HepG2 (cell line): Measurements from ENCODE around the gene KMT2B. TPM values are rescaled to one million over a fixed set of nuclear protein-coding genes. Genes with fewer than 3 reads are reported as not detected.

Experiments used
- AFF4 ChIP-seq: sonication (generic); formaldehyde crosslinking; IDR thresholded peaks from 2 replicates; pipeline ENCODE4 v1.4.0; 2020; ENCODE audit warnings: missing genetic modification reagents
- E2F1 ChIP-seq: sonication (generic); formaldehyde crosslinking; IDR thresholded peaks from 2 replicates; pipeline ENCODE4 v1.5.0; 2020; ENCODE audit warnings: missing genetic modification reagents
- GABPB1 ChIP-seq: IDR thresholded peaks from 2 replicates; pipeline ENCODE4 v1.6.1; 2016; ENCODE audit warnings: mild to moderate bottlenecking, missing genetic modification reagents, moderate library complexity, missing compliant biosample characterization
- GATA4 ChIP-seq: sonication (generic); IDR thresholded peaks from 2 replicates; pipeline ENCODE4 v1.6.1; 2016; ENCODE audit warnings: antibody characterized with exemption, low read depth, borderline replicate concordance
- GATAD1 ChIP-seq: IDR thresholded peaks from 2 replicates; pipeline ENCODE4 v1.6.1; 2016; ENCODE audit warnings: missing genetic modification reagents, missing compliant biosample characterization
- GATAD2A ChIP-seq: IDR thresholded peaks from 2 replicates; pipeline ENCODE4 v1.6.1; 2016
- HDAC1 ChIP-seq: sonication (generic); formaldehyde crosslinking; IDR thresholded peaks from 2 replicates; pipeline ENCODE4 v1.5.1; 2020; ENCODE audit warnings: mild to moderate bottlenecking, missing genetic modification reagents
- MEIS1 ChIP-seq: sonication (generic); formaldehyde crosslinking; IDR thresholded peaks from 2 replicates; pipeline ENCODE4 v1.9.0; 2021; ENCODE audit warnings: mild to moderate bottlenecking, missing genetic modification reagents, moderate library complexity, borderline replicate concordance
- PPARG ChIP-seq: conservative IDR thresholded peaks from 2 replicates; pipeline ENCODE4 v1.6.1; 2016; ENCODE audit warnings: missing biosample characterization, missing genetic modification reagents
- RAD21 ChIP-seq: fragments of 450-650 bp; formaldehyde crosslinking; IDR thresholded peaks from 2 replicates; pipeline ENCODE4 v1.5.0; 2020; ENCODE audit warnings: mild to moderate bottlenecking
- SIX1 ChIP-seq: sonication (generic); formaldehyde crosslinking; IDR thresholded peaks from 2 replicates; pipeline ENCODE4 v1.4.0; 2020; ENCODE audit warnings: missing genetic modification reagents, borderline replicate concordance
- TARDBP ChIP-seq: sonication (generic); formaldehyde crosslinking; IDR thresholded peaks from 2 replicates; pipeline ENCODE4 v1.8.0; 2022; ENCODE audit warnings: mild to moderate bottlenecking, missing genetic modification reagents
- TGIF2 ChIP-seq: IDR thresholded peaks from 2 replicates; pipeline ENCODE4 v1.6.1; 2016; ENCODE audit warnings: control low read depth, missing compliant biosample characterization
- ZFX ChIP-seq: sonication (generic); formaldehyde crosslinking; IDR thresholded peaks from 2 replicates; pipeline ENCODE4 v1.4.0; 2020; ENCODE audit warnings: mild to moderate bottlenecking, low read depth, missing genetic modification reagents, moderate library complexity
- ZKSCAN1 ChIP-seq: fragments of 150-350 bp; IDR thresholded peaks from 2 replicates; pipeline ENCODE4 v1.6.1; 2014; ENCODE audit warnings: low read length
- ZNF17 ChIP-seq: sonication (generic); formaldehyde crosslinking; IDR thresholded peaks from 2 replicates; pipeline ENCODE4 v1.5.0; 2020; ENCODE audit warnings: mild to moderate bottlenecking, missing genetic modification reagents
- ZNF205 ChIP-seq: IDR thresholded peaks from 2 replicates; pipeline ENCODE4 v1.6.1; 2018; ENCODE audit warnings: missing biosample characterization, missing genetic modification reagents
- ZNF780A ChIP-seq: sonication (generic); formaldehyde crosslinking; IDR thresholded peaks from 2 replicates; pipeline ENCODE4 v1.8.0; 2022; ENCODE audit warnings: mild to moderate bottlenecking, missing genetic modification reagents, moderate library complexity
- ZNF83 ChIP-seq: sonication (generic); formaldehyde crosslinking; IDR thresholded peaks from 2 replicates; pipeline ENCODE4 v1.4.0; 2020; ENCODE audit warnings: missing genetic modification reagents, mild to moderate bottlenecking, borderline replicate concordance
- polyA plus RNA-seq, 8 experiments: library from polyadenylated mRNA; depleted of rRNA in 3 of 8; stranded (reverse) in 7 of 8; unstranded in 1 of 8; fragments of >200 nt; fragmentation: Illumina TruSeq in 4 of 8; extraction: Trizol in 4 of 8; gene quantifications; 2 replicates each; pipeline versions ENCODE4 v1.2.1 to v1.2.3, GENCODE V29; 2011 to 2016; ENCODE audit warnings: low read depth in 4 of 8, missing spikeins in 1 of 8, mixed read lengths in 1 of 8; ENCODE audit not compliant: insufficient read depth in 1 of 8
- total RNA-seq, 5 experiments: library from RNA; depleted of rRNA; stranded (reverse); fragments of >200 nt; fragmentation: Illumina TruSeq; extraction: Trizol; gene quantifications; 2 replicates each; pipeline ENCODE4 v1.2.3, GENCODE V29; 2016; ENCODE audit warnings: low read depth in 1 of 5
- TF ChIP-seq, protein P1 (sequence below): sonication (generic); formaldehyde crosslinking; IDR thresholded peaks from 2 replicates; pipeline ENCODE4 v1.5.1; 2020; ENCODE audit warnings: mild to moderate bottlenecking, missing genetic modification reagents, moderate library complexity

The KMT2B gene
- total and polyA plus RNA-seq, 2 of the 13 experiments (the other 11 are each of a cell fraction or from before 2014, with no cell fraction given): 6.2 to 16.9 TPM

GRCh38 chr19:35740423-35741202 is 22.8 kb downstream of the KMT2B start (continued):
- TF ChIP-seq GATA4 (peak; percentile 41; the same call in 1 of the 2 replicates), ZKSCAN1 (no peak), TGIF2 (CRISPR knock-in tag) (peak; percentile 44; the same call in 1 of the 2 replicates), ZNF83 (CRISPR knock-in tag) (no peak), GATAD2A (CRISPR knock-in tag) (peak; percentile 30), ZNF780A (CRISPR knock-in tag) (no peak), PPARG (CRISPR knock-in tag) (peak; percentile 17; the same call in 1 of the 2 replicates), HDAC1 (CRISPR knock-in tag) (peak; percentile 73), E2F1 (peak; percentile 60; the same call in 1 of the 2 replicates), AFF4 (no peak), ZNF17 (CRISPR knock-in tag) (no peak), TARDBP (CRISPR knock-in tag) (0 out of 2 replicates have a peak, but pooled peaks have one; percentile 41), GATAD1 (CRISPR knock-in tag) (peak; percentile 57), RAD21 (CRISPR knock-in tag) (0 out of 2 replicates have a peak, but pooled peaks have one; percentile 46), SIX1 (CRISPR knock-in tag) (no peak), MEIS1 (CRISPR knock-in tag) (peak; percentile 29; the same call in 1 of the 2 replicates), ZNF205 (CRISPR knock-in tag) (no peak; the same call in none of the 2 replicates), ZFX (CRISPR knock-in tag) (peak; percentile 86), GABPB1 (peak; percentile 77)
- TF ChIP-seq, protein P1, sequence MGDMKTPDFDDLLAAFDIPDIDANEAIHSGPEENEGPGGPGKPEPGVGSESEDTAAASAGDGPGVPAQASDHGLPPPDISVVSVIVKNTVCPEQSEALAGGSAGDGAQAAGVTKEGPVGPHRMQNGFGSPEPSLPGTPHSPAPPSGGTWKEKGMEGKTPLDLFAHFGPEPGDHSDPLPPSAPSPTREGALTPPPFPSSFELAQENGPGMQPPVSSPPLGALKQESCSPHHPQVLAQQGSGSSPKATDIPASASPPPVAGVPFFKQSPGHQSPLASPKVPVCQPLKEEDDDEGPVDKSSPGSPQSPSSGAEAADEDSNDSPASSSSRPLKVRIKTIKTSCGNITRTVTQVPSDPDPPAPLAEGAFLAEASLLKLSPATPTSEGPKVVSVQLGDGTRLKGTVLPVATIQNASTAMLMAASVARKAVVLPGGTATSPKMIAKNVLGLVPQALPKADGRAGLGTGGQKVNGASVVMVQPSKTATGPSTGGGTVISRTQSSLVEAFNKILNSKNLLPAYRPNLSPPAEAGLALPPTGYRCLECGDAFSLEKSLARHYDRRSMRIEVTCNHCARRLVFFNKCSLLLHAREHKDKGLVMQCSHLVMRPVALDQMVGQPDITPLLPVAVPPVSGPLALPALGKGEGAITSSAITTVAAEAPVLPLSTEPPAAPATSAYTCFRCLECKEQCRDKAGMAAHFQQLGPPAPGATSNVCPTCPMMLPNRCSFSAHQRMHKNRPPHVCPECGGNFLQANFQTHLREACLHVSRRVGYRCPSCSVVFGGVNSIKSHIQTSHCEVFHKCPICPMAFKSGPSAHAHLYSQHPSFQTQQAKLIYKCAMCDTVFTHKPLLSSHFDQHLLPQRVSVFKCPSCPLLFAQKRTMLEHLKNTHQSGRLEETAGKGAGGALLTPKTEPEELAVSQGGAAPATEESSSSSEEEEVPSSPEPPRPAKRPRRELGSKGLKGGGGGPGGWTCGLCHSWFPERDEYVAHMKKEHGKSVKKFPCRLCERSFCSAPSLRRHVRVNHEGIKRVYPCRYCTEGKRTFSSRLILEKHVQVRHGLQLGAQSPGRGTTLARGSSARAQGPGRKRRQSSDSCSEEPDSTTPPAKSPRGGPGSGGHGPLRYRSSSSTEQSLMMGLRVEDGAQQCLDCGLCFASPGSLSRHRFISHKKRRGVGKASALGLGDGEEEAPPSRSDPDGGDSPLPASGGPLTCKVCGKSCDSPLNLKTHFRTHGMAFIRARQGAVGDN: peak; percentile 87
